K562 (cell line): ENCODE results near the gene COL20A1. TPM values are rescaled to one million over a fixed set of nuclear protein-coding genes. Genes with fewer than 3 reads are reported as not detected.
A peak's percentile ranks its signal among the peaks of the same experiment; 100 is the strongest.

Experiments used
- ATAC-seq: fragments of 200-7000 bp; cut with Tn5 transposase; 3 replicates; pipeline ENCODE4 v1.9.1; 2020; ENCODE audit warnings: moderate library complexity
- BruUV-seq: library from RNA; stranded (reverse); fragments of 400-500 nt; replicated peaks from 2 replicates; lab custom pipeline; 2021; lab: Mats Ljungman, UMichigan
- CTCF ChIA-PET: fragments of 300-600 bp; formaldehyde crosslinking; extraction: SDS; loops from one replicate; lab custom pipeline; 2021; ENCODE audit warnings: low intra/inter-chr PET ratio; lab: Yijun Ruan, JAX
- POLR2A ChIA-PET: fragments of 300-600, 350-650 bp; sonication (Branson Sonifier 250); formaldehyde crosslinking; extraction: SDS; loops from one replicate; lab custom pipeline; 2021; ENCODE audit warnings: antibody characterized with exemption, inconsistent platforms; lab: Yijun Ruan, JAX
- DNase-seq, 4 experiments: peaks; one replicate each; pipeline versions ENCODE4 v3.0.0 to v3.0.0-alpha.2; 2011 to 2018; ENCODE audit warnings: low spot score in 3 of 4, mixed read lengths in 3 of 4; ENCODE audit errors: extremely low read depth in 1 of 4
- FAIRE-seq: peaks from 2 replicates; lab custom pipeline; 2011; peaks lifted over from hg19 to GRCh38; lab: Jason Lieb, UNC
- H2AFZ ChIP-seq: 2 replicates; pipeline ENCODE4 v1.6.0; 2011; ENCODE audit warnings: low read depth, low read length, control low read depth, inconsistent platforms
- H3K27ac ChIP-seq: fragments of 200-600 bp; 3 replicates; pipeline ENCODE4 v1.8.0; 2011; ENCODE audit warnings: low read depth, mild to moderate bottlenecking, control low read depth, inconsistent platforms, low read length, moderate library complexity, mixed read lengths; ENCODE audit errors: extremely low read depth
- H3K27me3 ChIP-seq, 2 experiments: fragments of 300-600 bp in 1 of 2; 2 replicates in 1 of 2; 3 replicates in 1 of 2; pipeline versions ENCODE4 v1.6.0 to v1.8.0; 2011; ENCODE audit warnings: inconsistent platforms in 2 of 2, low read length in 2 of 2, mild to moderate bottlenecking in 1 of 2, mixed read lengths in 1 of 2, moderate library complexity in 1 of 2; ENCODE audit not compliant: control insufficient read depth in 2 of 2, insufficient read depth in 2 of 2
- H3K36me3 ChIP-seq: fragments of 300-600 bp; 3 replicates; pipeline ENCODE4 v1.8.0; 2011; ENCODE audit warnings: mild to moderate bottlenecking, low read length, inconsistent platforms; ENCODE audit not compliant: control insufficient read depth, insufficient read depth
- H3K4me1 ChIP-seq, 2 experiments: fragments of 200-600 bp in 1 of 2; replicated peaks in 1 of 2; 2 replicates in 1 of 2; 3 replicates in 1 of 2; pipeline versions ENCODE4 v1.5.1 to v1.8.0; 2011; ENCODE audit warnings: inconsistent platforms in 2 of 2, low read length in 2 of 2, mild to moderate bottlenecking in 1 of 2, mixed read lengths in 1 of 2, moderate library complexity in 1 of 2; ENCODE audit not compliant: control insufficient read depth in 2 of 2, insufficient read depth in 2 of 2
- H3K4me2 ChIP-seq: 2 replicates; pipeline ENCODE4 v1.6.1; 2011; ENCODE audit warnings: low read length, control low read depth, inconsistent platforms, mixed read lengths; ENCODE audit not compliant: insufficient read depth
- H3K4me3 ChIP-seq: fragments of 200-600 bp; sonication (generic), shearing (Covaris generic); 2 replicates; pipeline ENCODE4 v1.5.1; 2016; ENCODE audit warnings: control low read depth, inconsistent platforms
- H3K79me2 ChIP-seq: fragments of 200-600 bp; 3 replicates; pipeline ENCODE4 v1.8.0; 2011; ENCODE audit warnings: low read length, inconsistent platforms; ENCODE audit not compliant: control insufficient read depth, insufficient read depth
- H3K9ac ChIP-seq, 2 experiments: 2 replicates each; pipeline versions ENCODE4 v1.6.0 to v1.6.1; 2011; ENCODE audit warnings: low read depth in 2 of 2, low read length in 2 of 2, control low read depth in 1 of 2, inconsistent platforms in 1 of 2, mild to moderate bottlenecking in 1 of 2, mixed read lengths in 1 of 2; ENCODE audit not compliant: insufficient read depth in 1 of 2
- H3K9me1 ChIP-seq: one replicate; pipeline ENCODE4 v1.6.0; 2011; ENCODE audit warnings: inconsistent platforms, mild to moderate bottlenecking, low read length, moderate library complexity; ENCODE audit not compliant: control insufficient read depth, insufficient read depth
- H3K9me3 ChIP-seq: replicated peaks from 2 replicates; pipeline ENCODE4 v1.5.1; 2011; ENCODE audit warnings: low read depth, low read length, inconsistent platforms; ENCODE audit not compliant: control insufficient read depth, insufficient read depth
- H4K20me1 ChIP-seq: replicated peaks from 2 replicates; pipeline ENCODE4 v1.6.1; 2011; ENCODE audit warnings: low read length, inconsistent platforms, mixed read lengths; ENCODE audit not compliant: control insufficient read depth, insufficient read depth
- DMBX1 ChIP-seq: fragments of 250-450 bp; sonication (Bioruptor Pico); IDR thresholded peaks from 2 replicates; pipeline ENCODE4 v1.8.0; 2022; ENCODE audit warnings: inconsistent platforms, mild to moderate bottlenecking, moderate library complexity, borderline replicate concordance
- ZFP36 ChIP-seq: fragments of 150-350 bp; IDR thresholded peaks from 2 replicates; pipeline ENCODE4 v1.6.1; 2018; ENCODE audit warnings: low read length, low read depth; ENCODE audit not compliant: partially characterized antibody
- ZNF347 ChIP-seq: fragments of 450-650 bp; formaldehyde crosslinking; IDR thresholded peaks from 2 replicates; pipeline ENCODE4 v1.4.0; 2020; ENCODE audit warnings: low read depth, mild to moderate bottlenecking, moderate library complexity
- WGBS: fragments of 100-300 bp; shearing (Covaris generic); methylation state at CpG from one replicate; pipeline ENCODE4 v1.1.6; 2016; ENCODE audit warnings: low coverage, mixed read lengths; ENCODE audit not compliant: insufficient coverage; ENCODE audit errors: missing lambda C conversion rate; 5-methylcytosine and 5-hydroxymethylcytosine counted together
- in situ Hi-C: fragments of 300-500 bp; cut with MboI; formaldehyde crosslinking; loops from 4 replicates; pipeline ENCODE4 v1.15.0; 2018; ENCODE audit warnings: inconsistent platforms, mixed read lengths
- intact Hi-C: fragments of 100-400 bp; cut with micrococcal nuclease; formaldehyde crosslinking; loops from 2 replicates; pipeline ENCODE4 v1.14.2; 2022
- polyA plus RNA-seq, 8 experiments: library from polyadenylated mRNA; depleted of rRNA in 4 of 8; stranded (reverse) in 5 of 8; unstranded in 3 of 8; fragments of >200 nt; fragmentation: Nextera tagmentation in 2 of 8; fragmentation: Illumina TruSeq in 1 of 8; extraction: Ambion mirVana in 2 of 8; extraction: Trizol in 1 of 8; gene quantifications; 2 replicates each; pipeline versions ENCODE4 v1.2.1 to v1.2.3, GENCODE V29; 2011 to 2014; ENCODE audit warnings: inconsistent platforms in 1 of 8, missing spikeins in 1 of 8
- total RNA-seq, 7 experiments: library from RNA; depleted of rRNA in 6 of 7; stranded (reverse); fragments of >200 nt in 6 of 7; fragmentation: Illumina TruSeq in 2 of 7; extraction: Trizol in 2 of 7; gene quantifications; 2 replicates each; pipeline versions ENCODE4 v1.2.1 to v1.2.3, GENCODE V29; 2011 to 2021; ENCODE audit warnings: low replicate concordance in 1 of 7

Gene COL20A1
- total and polyA plus RNA-seq, 9 of the 15 experiments (the other 6 are each of a cell fraction or from before 2014, with no cell fraction given) = not detected

DNA sequence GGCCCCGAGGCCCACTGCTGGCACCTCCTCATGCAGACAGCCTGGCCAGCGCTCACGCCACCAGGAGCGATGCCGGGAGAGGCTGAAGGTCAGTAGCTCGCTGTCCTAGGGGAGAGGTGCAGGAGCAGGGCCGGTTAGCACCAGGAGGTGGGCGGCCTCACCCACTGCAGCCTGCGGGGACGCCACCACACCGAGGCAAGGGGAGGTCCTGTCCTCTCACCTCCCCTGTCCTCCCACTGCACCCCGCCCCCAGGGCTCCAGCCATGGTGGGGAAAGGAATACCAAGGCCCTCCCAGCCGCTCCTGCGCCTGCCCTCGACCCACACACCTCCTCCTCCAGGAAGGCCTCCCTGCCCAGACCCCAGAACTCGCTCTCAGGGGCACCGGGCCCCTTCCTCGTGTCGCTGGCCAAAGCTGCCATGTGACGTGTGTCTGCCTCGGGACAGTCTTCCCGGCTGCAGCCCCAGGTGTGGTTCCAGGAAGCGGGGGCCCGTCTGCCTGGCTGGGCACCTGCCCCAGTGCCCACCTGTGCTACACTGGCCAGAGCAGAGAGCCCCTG lies 45.2 kb upstream of the COL20A1 start:
- no TSS peak for BruUV-seq
- Histone ChIP-seq H3K4me1 (peaks cover 0 to 44% of the 10 kb centered on the region in 2 experiments; a peak in 1 of 5 replicates), H3K36me3 (no peaks in the 10 kb centered on the region), H3K79me2 (no peaks in the 10 kb centered on the region), H3K9me1 (no peaks in the 10 kb centered on the region), H3K27me3 (peaks cover 41 to 86% of the 10 kb centered on the region in 2 experiments; a peak in 4 of 5 replicates)
- in situ Hi-C loops (no loop called here), intact Hi-C loops (no loop called here)
- WGBS = 5% methylated on average over 11 of the region's 24 CpGs
- ATAC-seq = no peak
- CTCF ChIA-PET = no interaction called here
- TF ChIP-seq ZFP36 (peak; percentile 68), ZNF347 (CRISPR knock-in tag) (no peak), DMBX1 (CRISPR knock-in tag) (no peak)
- TF ChIP-seq, all 486 proteins: peak for 1
- no peak overlapping the region for H3K4me3 ChIP-seq
- no peak for DNase-seq
- FAIRE-seq = no peak
- no peak overlapping the region for H3K9ac ChIP-seq
- H3K9me3 ChIP-seq = no peaks in the 10 kb centered on the region
- no peak overlapping the region for H2AFZ ChIP-seq
- no peak overlapping the region for H3K4me2 ChIP-seq
- POLR2A ChIA-PET = interaction anchor here (0.5 to 1.1 kb wide), 2 partner anchors 9 to 12 kb away, joined by 3 read pairs; partner anchors contain the start of gene BIRC7
- no peak overlapping the region for H3K27ac ChIP-seq
- peaks cover 22% of the 10 kb centered on the region for H4K20me1 ChIP-seq
